Adrenal gland (tissue), 5 donors: ENCODE measurements around the gene MAPK4.
"Not testable (repeated sequence)": the region's sequence is repeated elsewhere in the genome, so short reads cannot be mapped to it uniquely, and the experiment has no call there.

Source experiments
- POLR2A ChIP-seq, 2 donors: fragments of 450-650 bp; IDR thresholded peaks; one replicate each; pipeline ENCODE4 v1.6.1; 2017; ENCODE audit warnings: antibody characterized with exemption in 2 of 2, mild to moderate bottlenecking in 2 of 2, moderate library complexity in 1 of 2
- TF ChIP-seq, protein P1 (sequence below), 6 experiments: fragments of 450-650 bp in 4 of 6; fragments of 200-600 bp in 2 of 6; sonication (generic) in 1 of 6; IDR thresholded peaks; 1 replicate in 5 of 6; 2 replicates in 1 of 6; pipeline versions ENCODE4 v1.5.1 to v1.8.0; 2016 to 2021; ENCODE audit warnings: antibody characterized with exemption in 6 of 6, mild to moderate bottlenecking in 2 of 6, moderate library complexity in 1 of 6
- donor health status: DM: no; HTN: no; CAD: no.

DNA sequence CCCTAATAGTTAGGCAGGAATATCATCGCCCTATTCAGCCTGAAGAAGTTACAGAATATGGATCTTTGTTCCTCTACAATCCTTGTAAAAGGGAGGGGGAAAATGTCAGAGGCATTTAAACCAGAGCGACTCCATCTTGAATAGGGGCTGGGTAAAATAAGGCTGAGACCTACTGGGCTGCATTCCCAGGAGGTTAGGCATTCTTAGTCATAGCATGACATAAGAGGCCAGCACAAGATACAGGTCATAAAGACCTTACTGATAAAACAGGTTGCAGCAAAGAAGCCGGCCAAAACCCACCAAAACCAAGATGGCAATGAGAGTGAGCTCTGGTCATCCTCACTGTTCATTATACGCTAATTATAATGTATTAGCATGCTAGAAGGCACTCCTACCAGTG lies 15.4 kb upstream of the MAPK4 start:
- not testable (repeated sequence) for TF ChIP-seq POLR2A (IDR thresholded peaks at IDR 0.05)
- TF ChIP-seq, protein P1, sequence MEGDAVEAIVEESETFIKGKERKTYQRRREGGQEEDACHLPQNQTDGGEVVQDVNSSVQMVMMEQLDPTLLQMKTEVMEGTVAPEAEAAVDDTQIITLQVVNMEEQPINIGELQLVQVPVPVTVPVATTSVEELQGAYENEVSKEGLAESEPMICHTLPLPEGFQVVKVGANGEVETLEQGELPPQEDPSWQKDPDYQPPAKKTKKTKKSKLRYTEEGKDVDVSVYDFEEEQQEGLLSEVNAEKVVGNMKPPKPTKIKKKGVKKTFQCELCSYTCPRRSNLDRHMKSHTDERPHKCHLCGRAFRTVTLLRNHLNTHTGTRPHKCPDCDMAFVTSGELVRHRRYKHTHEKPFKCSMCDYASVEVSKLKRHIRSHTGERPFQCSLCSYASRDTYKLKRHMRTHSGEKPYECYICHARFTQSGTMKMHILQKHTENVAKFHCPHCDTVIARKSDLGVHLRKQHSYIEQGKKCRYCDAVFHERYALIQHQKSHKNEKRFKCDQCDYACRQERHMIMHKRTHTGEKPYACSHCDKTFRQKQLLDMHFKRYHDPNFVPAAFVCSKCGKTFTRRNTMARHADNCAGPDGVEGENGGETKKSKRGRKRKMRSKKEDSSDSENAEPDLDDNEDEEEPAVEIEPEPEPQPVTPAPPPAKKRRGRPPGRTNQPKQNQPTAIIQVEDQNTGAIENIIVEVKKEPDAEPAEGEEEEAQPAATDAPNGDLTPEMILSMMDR (IDR thresholded peaks at IDR 0.05) = not testable (repeated sequence)
